Natural killer cell (primary cell): ENCODE results near the gene RTL10. TPM values are rescaled to one million over a fixed set of nuclear protein-coding genes. Genes with fewer than 3 reads are reported as not detected.

Source experiments
- ATAC-seq, 3 donors: fragments of 150-1000 bp in 2 of 3; fragments of 200-7000 bp in 1 of 3; cut with Tn5 transposase; 1 replicate in 1 of 3; 2 replicates in 2 of 3; pipeline ENCODE4 v1.10.0; 2021; ENCODE audit warnings: mild to moderate bottlenecking in 2 of 3, moderate library complexity in 2 of 3
- DNase-seq, 2 donors: peaks; one replicate each; pipeline versions ENCODE4 v3.0.0 to v3.0.0-alpha.2; 2013 to 2021; ENCODE audit warnings: mixed read lengths in 1 of 2
- H3K27ac ChIP-seq: one replicate; pipeline ENCODE4 v1.5.1; 2013; ENCODE audit warnings: mild to moderate bottlenecking, low read length
- H3K27me3 ChIP-seq: one replicate; pipeline ENCODE4 v1.6.1; 2013; ENCODE audit warnings: low read length; ENCODE audit not compliant: control insufficient read depth, insufficient read depth
- H3K36me3 ChIP-seq: one replicate; pipeline ENCODE4 v1.6.1; 2013; ENCODE audit warnings: low read length; ENCODE audit not compliant: control insufficient read depth, insufficient read depth
- H3K4me1 ChIP-seq: one replicate; pipeline ENCODE4 v1.6.1; 2013; ENCODE audit warnings: low read length; ENCODE audit not compliant: control insufficient read depth, insufficient read depth
- H3K4me3 ChIP-seq: one replicate; pipeline ENCODE4 v1.5.1; 2013; ENCODE audit warnings: low read length
- H3K9me3 ChIP-seq: one replicate; pipeline ENCODE4 v1.6.1; 2013; ENCODE audit warnings: low read length; ENCODE audit not compliant: control insufficient read depth, insufficient read depth
- H3K27ac Mint-ChIP-seq, 2 donors: one replicate each; pipeline ENCODE4 v1.8.0; 2022; ENCODE audit warnings: mild to moderate bottlenecking in 2 of 2, mixed read lengths in 2 of 2, moderate library complexity in 1 of 2
- H3K27me3 Mint-ChIP-seq, 2 donors: one replicate each; pipeline ENCODE4 v1.8.0; 2022; ENCODE audit warnings: low read depth in 2 of 2, mixed read lengths in 2 of 2
- H3K36me3 Mint-ChIP-seq: one replicate; pipeline ENCODE4 v1.8.0; 2022; ENCODE audit warnings: mixed read lengths
- H3K4me1 Mint-ChIP-seq, 2 donors: one replicate each; pipeline ENCODE4 v1.8.0; 2022; ENCODE audit warnings: mixed read lengths in 2 of 2
- H3K4me3 Mint-ChIP-seq: one replicate; pipeline ENCODE4 v1.8.0; 2022; ENCODE audit warnings: mild to moderate bottlenecking, moderate library complexity, mixed read lengths
- H3K9me3 Mint-ChIP-seq, 2 donors: one replicate each; pipeline ENCODE4 v1.8.0; 2022; ENCODE audit warnings: mixed read lengths in 2 of 2
- CTCF ChIP-seq: fragments of 200-600 bp; IDR thresholded peaks from one replicate; pipeline ENCODE4 v1.8.0; 2022; ENCODE audit warnings: antibody characterized with exemption
- WGBS: methylation state at CpG from one replicate; pipeline ENCODE4 v1.1.7; 2013; ENCODE audit warnings: missing lambda C conversion rate; ENCODE audit not compliant: insufficient coverage; 5-methylcytosine and 5-hydroxymethylcytosine counted together
- intact Hi-C: fragments of 100-400 bp; cut with micrococcal nuclease; formaldehyde crosslinking; loops from one replicate; pipeline ENCODE4 v1.14.2; 2022
- total RNA-seq, 4 donors: library from RNA; stranded (reverse); fragments of 120-200 nt in 1 of 4; gene quantifications; one replicate each; pipeline versions ENCODE4 v1.2.3 to v1.2.4, GENCODE V29; 2013 to 2022

Gene RTL10
- total RNA-seq, 3 donors from 2014 or later (not counting 1 experiment from before 2014, with no cell fraction given): 6.4 to 12.5 (median 11.7) TPM

- no peak for TF ChIP-seq CTCF
- intact Hi-C loops: no loop called here
- H3K36me3 Mint-ChIP-seq: no peaks in the 10 kb centered on the region
These were observed 2.4 kb downstream of the RTL10 start for GRCh38 chr22:19852177-19852781.

GRCh38 chr22:19851291-19852176, 3.1 kb downstream of the RTL10 start:
- H3K4me3 ChIP-seq: no peak overlapping the region
- H3K27ac ChIP-seq: no peak overlapping the region
- peaks cover 19 to 40% of the 10 kb centered on the region in 2 donors for H3K4me1 Mint-ChIP-seq
- peak overlapping the region in 1 of 2 donors; percentile 29 for H3K27ac Mint-ChIP-seq
- peaks cover 7% of the 10 kb centered on the region for H3K36me3 ChIP-seq
- no peak for TF ChIP-seq CTCF
- peaks cover 26% of the 10 kb centered on the region for H3K4me1 ChIP-seq
- ATAC-seq (no peak), DNase-seq (no peak)
- no peaks in the 10 kb centered on the region for H3K27me3 Mint-ChIP-seq
- no peaks in the 10 kb centered on the region for H3K9me3 Mint-ChIP-seq
- intact Hi-C loops: no loop called here
- no peaks in the 10 kb centered on the region for H3K36me3 Mint-ChIP-seq
- no peaks in the 10 kb centered on the region for H3K27me3 ChIP-seq
- no peak overlapping the region for H3K4me3 Mint-ChIP-seq
- no peaks in the 10 kb centered on the region for H3K9me3 ChIP-seq
- WGBS: 90% methylated on average over 21 of the region's 21 CpGs

More at GRCh38 chr22:19852177-19852781, 2.4 kb downstream of the RTL10 start:
- no peaks in the 10 kb centered on the region for H3K27me3 Mint-ChIP-seq
- DNase-seq: no peak
- peak overlapping the region in 1 of 2 donors; percentile 29 for H3K27ac Mint-ChIP-seq
- peaks cover 7% of the 10 kb centered on the region for H3K36me3 ChIP-seq
- 96% methylated on average over 12 of the region's 12 CpGs for WGBS
- no peak overlapping the region for H3K27ac ChIP-seq
- H3K4me1 Mint-ChIP-seq: peaks cover 19 to 40% of the 10 kb centered on the region in 2 donors
- H3K4me3 ChIP-seq: no peak overlapping the region
- H3K27me3 ChIP-seq: no peaks in the 10 kb centered on the region
- peaks cover 26% of the 10 kb centered on the region for H3K4me1 ChIP-seq
- no peaks in the 10 kb centered on the region for H3K9me3 Mint-ChIP-seq
- no peaks in the 10 kb centered on the region for H3K9me3 ChIP-seq
- peak overlapping the region; percentile 31 for H3K4me3 Mint-ChIP-seq
- no peak for ATAC-seq

- no peaks in the 10 kb centered on the region for H3K9me3 ChIP-seq
- Mint-ChIP-seq H3K4me1 (peaks cover 19 to 36% of the 10 kb centered on the region in 2 donors), H3K36me3 (no peaks in the 10 kb centered on the region), H3K9me3 (no peaks in the 10 kb centered on the region), H3K27me3 (no peaks in the 10 kb centered on the region), H3K27ac (peak overlapping the region in 1 of 2 donors; percentile 27), H3K4me3 (no peak overlapping the region)
- intact Hi-C loops: no loop called here
- ATAC-seq: no peak
- 88% methylated on average over 9 of the region's 9 CpGs for WGBS
- no peaks in the 10 kb centered on the region for H3K27me3 ChIP-seq
- no peak overlapping the region for H3K4me3 ChIP-seq
- peaks cover 7% of the 10 kb centered on the region for H3K36me3 ChIP-seq
- H3K27ac ChIP-seq: no peak overlapping the region
- TF ChIP-seq CTCF: no peak
- peaks cover 20% of the 10 kb centered on the region for H3K4me1 ChIP-seq
- no peak for DNase-seq
These were observed 3.9 kb downstream of the RTL10 start for GRCh38 chr22:19850763-19851109.
